ENCODE data around the gene DCLRE1A.

DNA sequence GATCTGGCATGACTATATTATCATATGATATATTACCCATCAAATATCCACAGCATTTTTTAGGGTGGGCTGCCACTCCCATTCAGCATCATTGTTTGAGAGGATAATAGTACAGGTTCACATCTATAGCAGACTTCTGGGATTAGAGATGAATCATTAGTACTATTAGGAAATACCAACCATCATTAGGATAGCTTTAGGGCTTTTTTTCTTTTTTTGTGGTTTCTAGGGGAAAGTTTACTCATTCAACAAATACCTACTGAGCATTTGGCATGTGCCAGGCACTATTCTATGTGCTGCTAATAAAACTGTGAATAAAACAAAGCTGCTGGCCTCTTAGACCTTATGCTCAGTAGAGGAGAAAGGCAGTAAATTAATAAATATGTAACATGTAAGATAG is 41.1 kb upstream of the DCLRE1A start:
- TF ChIP-seq POLR2A (IDR thresholded peaks at IDR 0.05) (no peak), POLR2AphosphoS5 (IDR thresholded peaks at IDR 0.05) (no peak)
- TF ChIP-seq, protein P1, sequence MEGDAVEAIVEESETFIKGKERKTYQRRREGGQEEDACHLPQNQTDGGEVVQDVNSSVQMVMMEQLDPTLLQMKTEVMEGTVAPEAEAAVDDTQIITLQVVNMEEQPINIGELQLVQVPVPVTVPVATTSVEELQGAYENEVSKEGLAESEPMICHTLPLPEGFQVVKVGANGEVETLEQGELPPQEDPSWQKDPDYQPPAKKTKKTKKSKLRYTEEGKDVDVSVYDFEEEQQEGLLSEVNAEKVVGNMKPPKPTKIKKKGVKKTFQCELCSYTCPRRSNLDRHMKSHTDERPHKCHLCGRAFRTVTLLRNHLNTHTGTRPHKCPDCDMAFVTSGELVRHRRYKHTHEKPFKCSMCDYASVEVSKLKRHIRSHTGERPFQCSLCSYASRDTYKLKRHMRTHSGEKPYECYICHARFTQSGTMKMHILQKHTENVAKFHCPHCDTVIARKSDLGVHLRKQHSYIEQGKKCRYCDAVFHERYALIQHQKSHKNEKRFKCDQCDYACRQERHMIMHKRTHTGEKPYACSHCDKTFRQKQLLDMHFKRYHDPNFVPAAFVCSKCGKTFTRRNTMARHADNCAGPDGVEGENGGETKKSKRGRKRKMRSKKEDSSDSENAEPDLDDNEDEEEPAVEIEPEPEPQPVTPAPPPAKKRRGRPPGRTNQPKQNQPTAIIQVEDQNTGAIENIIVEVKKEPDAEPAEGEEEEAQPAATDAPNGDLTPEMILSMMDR (IDR thresholded peaks at IDR 0.05), result no peak

All from upper lobe of left lung (tissue), 4 donors.